Astrocyte (in vitro differentiated cells and primary cell): Measurements from ENCODE around the gene C2CD2. TPM values are rescaled to one million over a fixed set of nuclear protein-coding genes. Genes with fewer than 3 reads are reported as not detected.

Experiments used
- DNase-seq: peaks from one replicate; pipeline ENCODE4 v3.0.0-alpha.2; 2010; ENCODE audit warnings: low read depth
- FAIRE-seq: peaks from 2 replicates; lab custom pipeline; 2011; peaks lifted over from hg19 to GRCh38; lab: Jason Lieb, UNC
- H2AFZ ChIP-seq: 2 replicates; pipeline ENCODE4 v1.6.0; 2012; ENCODE audit warnings: low read depth, low read length, inconsistent platforms
- H3K27ac ChIP-seq: 2 replicates; pipeline ENCODE4 v1.5.1; 2011; ENCODE audit warnings: low read depth, low read length, inconsistent platforms
- H3K27me3 ChIP-seq: 2 replicates; pipeline ENCODE4 v1.6.0; 2011; ENCODE audit warnings: low read length, inconsistent platforms; ENCODE audit not compliant: insufficient read depth
- H3K36me3 ChIP-seq: 2 replicates; pipeline ENCODE4 v1.5.1; 2011; ENCODE audit warnings: low read length, inconsistent platforms; ENCODE audit not compliant: insufficient read depth
- H3K4me1 ChIP-seq: 2 replicates; pipeline ENCODE4 v1.5.1; 2011; ENCODE audit warnings: low read length, inconsistent platforms; ENCODE audit not compliant: insufficient read depth
- H3K4me2 ChIP-seq: 2 replicates; pipeline ENCODE4 v1.6.0; 2012; ENCODE audit warnings: low read length, inconsistent platforms
- H3K4me3 ChIP-seq: 2 replicates; pipeline ENCODE4 v1.5.1; 2011; ENCODE audit warnings: low read depth, mild to moderate bottlenecking, low read length, inconsistent platforms; ENCODE audit not compliant: insufficient read depth
- H3K79me2 ChIP-seq: 2 replicates; pipeline ENCODE4 v1.6.0; 2012; ENCODE audit warnings: mild to moderate bottlenecking, low read length, inconsistent platforms; ENCODE audit not compliant: insufficient read depth
- H3K9ac ChIP-seq: 2 replicates; pipeline ENCODE4 v1.6.0; 2012; ENCODE audit warnings: mild to moderate bottlenecking, low read length, inconsistent platforms
- H3K9me3 ChIP-seq: 2 replicates; pipeline ENCODE4 v1.5.1; 2012; ENCODE audit warnings: low read depth, mild to moderate bottlenecking, low read length, inconsistent platforms; ENCODE audit not compliant: insufficient read depth
- H4K20me1 ChIP-seq: 2 replicates; pipeline ENCODE4 v1.6.0; 2012; ENCODE audit warnings: low read length, inconsistent platforms; ENCODE audit not compliant: insufficient read depth
- H3K27ac Mint-ChIP-seq: one replicate; pipeline ENCODE4 v1.8.0; 2021; ENCODE audit warnings: mild to moderate bottlenecking, mixed read lengths; ENCODE audit not compliant: unreplicated experiment
- H3K27me3 Mint-ChIP-seq: one replicate; pipeline ENCODE4 v1.8.0; 2021; ENCODE audit warnings: low read depth, mixed read lengths; ENCODE audit not compliant: unreplicated experiment
- H3K36me3 Mint-ChIP-seq: one replicate; pipeline ENCODE4 v1.8.0; 2021; ENCODE audit warnings: low read depth, mixed read lengths; ENCODE audit not compliant: unreplicated experiment
- H3K4me1 Mint-ChIP-seq: one replicate; pipeline ENCODE4 v1.8.0; 2021; ENCODE audit warnings: low read depth, mixed read lengths; ENCODE audit not compliant: unreplicated experiment
- H3K4me3 Mint-ChIP-seq: one replicate; pipeline ENCODE4 v1.8.0; 2021; ENCODE audit warnings: mild to moderate bottlenecking, moderate library complexity, mixed read lengths; ENCODE audit not compliant: unreplicated experiment
- H3K9me3 Mint-ChIP-seq: one replicate; pipeline ENCODE4 v1.8.0; 2021; ENCODE audit warnings: mild to moderate bottlenecking, mixed read lengths; ENCODE audit not compliant: unreplicated experiment
- EZH2 ChIP-seq: IDR thresholded peaks from 2 replicates; pipeline ENCODE4 v1.6.1; 2012; ENCODE audit warnings: mild to moderate bottlenecking, low read length, inconsistent platforms; ENCODE audit not compliant: insufficient read depth
- total RNA-seq: library from RNA; stranded (reverse); gene quantifications from 2 replicates; pipeline ENCODE4 v1.2.1, GENCODE V29; 2021
- TF ChIP-seq, protein P1 (sequence below): IDR thresholded peaks from 2 replicates; pipeline ENCODE4 v1.5.1; 2011; ENCODE audit warnings: low read depth, mild to moderate bottlenecking, inconsistent platforms, low read length, moderate library complexity; ENCODE audit not compliant: insufficient read depth

C2CD2 gene
- total RNA-seq, 1 donor from 2014 or later = 8.3 TPM

DNA sequence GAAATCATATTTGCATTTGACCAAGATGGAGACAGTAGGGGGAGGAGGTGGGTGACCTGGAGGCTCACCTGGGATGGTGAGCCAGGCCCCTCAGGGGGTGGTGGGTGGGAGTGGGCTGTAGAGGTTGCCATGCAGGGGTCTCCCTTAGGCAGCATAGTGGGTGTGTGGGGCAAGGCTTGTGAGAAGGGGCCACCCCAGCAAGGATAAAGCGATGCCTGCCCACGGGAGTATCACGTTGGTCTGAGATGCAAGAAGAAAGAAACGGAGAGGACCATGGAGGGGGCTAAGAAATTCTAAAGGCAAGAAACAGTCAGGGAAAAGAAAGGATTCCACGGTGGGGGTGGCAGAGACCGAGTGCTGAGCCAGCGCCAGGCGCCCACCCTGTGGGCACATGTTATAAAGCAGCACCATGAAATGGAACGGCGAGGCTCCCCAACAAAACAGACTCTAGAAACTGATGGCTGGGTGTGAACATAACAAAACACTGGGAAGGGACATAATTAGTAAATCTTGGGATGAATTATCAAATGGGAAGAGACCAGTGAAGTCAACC is 11.7 kb upstream of the C2CD2 start:
- no peak overlapping the region for H3K9ac ChIP-seq
- H3K4me3 ChIP-seq = no peak overlapping the region
- H3K27me3 ChIP-seq = peaks cover 3% of the 10 kb centered on the region
- H3K4me2 ChIP-seq = no peak overlapping the region
- DNase-seq = no peak
- Mint-ChIP-seq H3K4me3 (no peak overlapping the region), H3K27ac (no peak overlapping the region), H3K36me3 (no peaks in the 10 kb centered on the region), H3K9me3 (peaks cover 6% of the 10 kb centered on the region), H3K27me3 (peaks cover 40% of the 10 kb centered on the region), H3K4me1 (no peaks in the 10 kb centered on the region)
- H3K79me2 ChIP-seq = no peaks in the 10 kb centered on the region
- TF ChIP-seq, protein P1, sequence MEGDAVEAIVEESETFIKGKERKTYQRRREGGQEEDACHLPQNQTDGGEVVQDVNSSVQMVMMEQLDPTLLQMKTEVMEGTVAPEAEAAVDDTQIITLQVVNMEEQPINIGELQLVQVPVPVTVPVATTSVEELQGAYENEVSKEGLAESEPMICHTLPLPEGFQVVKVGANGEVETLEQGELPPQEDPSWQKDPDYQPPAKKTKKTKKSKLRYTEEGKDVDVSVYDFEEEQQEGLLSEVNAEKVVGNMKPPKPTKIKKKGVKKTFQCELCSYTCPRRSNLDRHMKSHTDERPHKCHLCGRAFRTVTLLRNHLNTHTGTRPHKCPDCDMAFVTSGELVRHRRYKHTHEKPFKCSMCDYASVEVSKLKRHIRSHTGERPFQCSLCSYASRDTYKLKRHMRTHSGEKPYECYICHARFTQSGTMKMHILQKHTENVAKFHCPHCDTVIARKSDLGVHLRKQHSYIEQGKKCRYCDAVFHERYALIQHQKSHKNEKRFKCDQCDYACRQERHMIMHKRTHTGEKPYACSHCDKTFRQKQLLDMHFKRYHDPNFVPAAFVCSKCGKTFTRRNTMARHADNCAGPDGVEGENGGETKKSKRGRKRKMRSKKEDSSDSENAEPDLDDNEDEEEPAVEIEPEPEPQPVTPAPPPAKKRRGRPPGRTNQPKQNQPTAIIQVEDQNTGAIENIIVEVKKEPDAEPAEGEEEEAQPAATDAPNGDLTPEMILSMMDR = no peak
- no peaks in the 10 kb centered on the region for H3K9me3 ChIP-seq
- no peak for FAIRE-seq
- no peak overlapping the region for H2AFZ ChIP-seq
- H4K20me1 ChIP-seq = no peaks in the 10 kb centered on the region
- peaks cover 8% of the 10 kb centered on the region for H3K4me1 ChIP-seq
- H3K36me3 ChIP-seq = no peaks in the 10 kb centered on the region
- no peak overlapping the region for H3K27ac ChIP-seq

- no peaks in the 10 kb centered on the region for H3K79me2 ChIP-seq
- H3K36me3 ChIP-seq = no peaks in the 10 kb centered on the region
- H3K27ac ChIP-seq = no peak overlapping the region
- H4K20me1 ChIP-seq = no peaks in the 10 kb centered on the region
- no peak overlapping the region for H3K4me2 ChIP-seq
- TF ChIP-seq, protein P1 = no peak
- TF ChIP-seq EZH2 = no peak
- H3K9ac ChIP-seq = no peak overlapping the region
- peaks cover 8% of the 10 kb centered on the region for H3K4me1 ChIP-seq
- no peak overlapping the region for H3K27ac Mint-ChIP-seq
- no peaks in the 10 kb centered on the region for H3K4me1 Mint-ChIP-seq
- peaks cover 6% of the 10 kb centered on the region for H3K9me3 Mint-ChIP-seq
- H3K27me3 ChIP-seq = peaks cover 3% of the 10 kb centered on the region
- peaks cover 40% of the 10 kb centered on the region for H3K27me3 Mint-ChIP-seq
- FAIRE-seq (no peak), DNase-seq (no peak)
- H3K4me3 ChIP-seq = no peak overlapping the region
- no peak overlapping the region for H2AFZ ChIP-seq
- no peaks in the 10 kb centered on the region for H3K36me3 Mint-ChIP-seq
- no peak overlapping the region for H3K4me3 Mint-ChIP-seq
- H3K9me3 ChIP-seq = no peaks in the 10 kb centered on the region
Observed at GRCh38 chr21:41965045-41965444, 11.2 kb upstream of the C2CD2 start.

GRCh38 chr21:41964171-41964570 is 10.4 kb upstream of the C2CD2 start:
- Histone ChIP-seq H2AFZ (no peak overlapping the region), H3K27ac (no peak overlapping the region), H4K20me1 (no peaks in the 10 kb centered on the region), H3K9ac (no peak overlapping the region), H3K4me2 (no peak overlapping the region), H3K4me3 (no peak overlapping the region), H3K27me3 (peaks cover 2% of the 10 kb centered on the region), H3K4me1 (peaks cover 8% of the 10 kb centered on the region), H3K36me3 (no peaks in the 10 kb centered on the region), H3K79me2 (no peaks in the 10 kb centered on the region), H3K9me3 (no peaks in the 10 kb centered on the region)
- TF ChIP-seq, protein P1 = no peak
- no peak for TF ChIP-seq EZH2
- H3K4me3 Mint-ChIP-seq = no peak overlapping the region
- H3K27me3 Mint-ChIP-seq = peaks cover 40% of the 10 kb centered on the region
- FAIRE-seq = no peak
- no peaks in the 10 kb centered on the region for H3K36me3 Mint-ChIP-seq
- no peak for DNase-seq
- no peak overlapping the region for H3K27ac Mint-ChIP-seq
- H3K4me1 Mint-ChIP-seq = no peaks in the 10 kb centered on the region
- H3K9me3 Mint-ChIP-seq = peaks cover 6% of the 10 kb centered on the region
